Uterus (tissue), 4 donors: ENCODE data around the gene MYBPC2. TPM values are rescaled to one million over a fixed set of nuclear protein-coding genes. Genes with fewer than 3 reads are reported as not detected.

Experiments used
- DNase-seq, 2 donors: peaks; one replicate each; pipeline ENCODE4 v3.0.0-alpha.2; 2019 to 2020
- H3K27ac ChIP-seq, 2 donors: fragments of 200-600 bp; sonication (generic); 1 replicate in 1 of 2; 2 replicates in 1 of 2; pipeline ENCODE4 v1.5.1; 2016 to 2018
- H3K27me3 ChIP-seq, 2 donors: fragments of 200-600 bp; sonication (generic); one replicate each; pipeline ENCODE4 v1.5.1; 2018 to 2019; ENCODE audit warnings: control low read depth in 1 of 2
- H3K36me3 ChIP-seq, 2 donors: fragments of 200-600 bp; sonication (generic); one replicate each; pipeline ENCODE4 v1.5.1; 2019; ENCODE audit warnings: control low read depth in 1 of 2
- H3K4me1 ChIP-seq, 2 donors: fragments of 200-600 bp; sonication (generic); one replicate each; pipeline ENCODE4 v1.5.1; 2018 to 2019; ENCODE audit warnings: control low read depth in 1 of 2
- H3K4me3 ChIP-seq, 2 donors: fragments of 200-600 bp; sonication (generic); 1 replicate in 1 of 2; 2 replicates in 1 of 2; pipeline ENCODE4 v1.5.1; 2018 to 2019; ENCODE audit warnings: mild to moderate bottlenecking in 1 of 2
- H3K9me3 ChIP-seq, 2 donors: fragments of 200-600 bp; sonication (generic); one replicate each; pipeline ENCODE4 v1.5.1; 2019; ENCODE audit warnings: control low read depth in 1 of 2
- POLR2A ChIP-seq, 2 donors: fragments of 450-650 bp; IDR thresholded peaks; one replicate each; pipeline ENCODE4 v1.6.1; 2016; ENCODE audit warnings: antibody characterized with exemption in 2 of 2, mild to moderate bottlenecking in 1 of 2, moderate library complexity in 1 of 2
- intact Hi-C: fragments of 100-400 bp; cut with DNase I; formaldehyde crosslinking; loops from one replicate; pipeline ENCODE4 v1.15.1; 2023; ENCODE audit warnings: low total_unique reads
- total RNA-seq, 4 donors: library from RNA; depleted of rRNA in 3 of 4; stranded (reverse); fragments of >200 nt in 3 of 4; gene quantifications; one replicate each; pipeline versions ENCODE4 v1.1.0 to v1.2.4, GENCODE V29; 2014 to 2023
- TF ChIP-seq, protein P1 (sequence below), 4 experiments: fragments of 200-600 bp in 2 of 4; fragments of 450-650 bp in 2 of 4; sonication (generic) in 2 of 4; IDR thresholded peaks; one replicate each; pipeline ENCODE4 v1.5.1; 2016 to 2019; ENCODE audit warnings: antibody characterized with exemption in 4 of 4, mild to moderate bottlenecking in 2 of 4, moderate library complexity in 1 of 4
- donor health status: DM: yes; HTN: yes; CAD: no.

The MYBPC2 gene
- total RNA-seq, 4 donors from 2014 or later, result 0.24 to 0.28 TPM; not detected in 2

DNA sequence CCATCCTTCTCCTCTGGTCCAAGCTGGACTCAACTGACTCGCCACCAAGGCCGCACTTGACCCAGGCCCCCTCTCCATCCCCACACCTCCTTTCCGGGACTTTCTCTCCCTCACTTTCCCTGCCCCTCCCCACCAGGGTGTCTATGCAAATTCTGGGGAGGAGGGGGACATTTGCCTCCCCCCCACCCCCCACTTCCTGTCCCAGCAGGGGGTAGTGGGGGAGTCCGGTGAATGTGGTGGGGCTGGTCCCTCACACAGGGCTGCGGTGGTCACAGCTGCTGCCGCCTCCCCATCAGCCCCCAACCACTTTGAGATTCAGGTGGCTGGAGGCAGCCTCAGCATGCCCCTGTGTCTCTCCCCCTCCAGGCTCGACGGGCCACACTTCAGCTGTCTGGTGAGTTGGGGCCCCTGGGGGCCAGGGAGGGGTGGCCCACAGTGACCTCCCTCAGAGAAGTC lies 13.1 kb upstream of the MYBPC2 start:
- no peaks in the 10 kb centered on the region for H3K9me3 ChIP-seq
- H3K4me3 ChIP-seq, result no peak overlapping the region
- H3K4me1 ChIP-seq, result no peaks in the 10 kb centered on the region
- no peak for DNase-seq
- H3K27ac ChIP-seq, result no peak overlapping the region
- intact Hi-C loops, result no loop called here
- no peak for TF ChIP-seq POLR2A (IDR thresholded peaks at IDR 0.05)
- TF ChIP-seq, protein P1, sequence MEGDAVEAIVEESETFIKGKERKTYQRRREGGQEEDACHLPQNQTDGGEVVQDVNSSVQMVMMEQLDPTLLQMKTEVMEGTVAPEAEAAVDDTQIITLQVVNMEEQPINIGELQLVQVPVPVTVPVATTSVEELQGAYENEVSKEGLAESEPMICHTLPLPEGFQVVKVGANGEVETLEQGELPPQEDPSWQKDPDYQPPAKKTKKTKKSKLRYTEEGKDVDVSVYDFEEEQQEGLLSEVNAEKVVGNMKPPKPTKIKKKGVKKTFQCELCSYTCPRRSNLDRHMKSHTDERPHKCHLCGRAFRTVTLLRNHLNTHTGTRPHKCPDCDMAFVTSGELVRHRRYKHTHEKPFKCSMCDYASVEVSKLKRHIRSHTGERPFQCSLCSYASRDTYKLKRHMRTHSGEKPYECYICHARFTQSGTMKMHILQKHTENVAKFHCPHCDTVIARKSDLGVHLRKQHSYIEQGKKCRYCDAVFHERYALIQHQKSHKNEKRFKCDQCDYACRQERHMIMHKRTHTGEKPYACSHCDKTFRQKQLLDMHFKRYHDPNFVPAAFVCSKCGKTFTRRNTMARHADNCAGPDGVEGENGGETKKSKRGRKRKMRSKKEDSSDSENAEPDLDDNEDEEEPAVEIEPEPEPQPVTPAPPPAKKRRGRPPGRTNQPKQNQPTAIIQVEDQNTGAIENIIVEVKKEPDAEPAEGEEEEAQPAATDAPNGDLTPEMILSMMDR (IDR thresholded peaks at IDR 0.05), result no peak
- peaks cover 0 to 22% of the 10 kb centered on the region in 2 donors for H3K27me3 ChIP-seq
- no peaks in the 10 kb centered on the region for H3K36me3 ChIP-seq

DNA sequence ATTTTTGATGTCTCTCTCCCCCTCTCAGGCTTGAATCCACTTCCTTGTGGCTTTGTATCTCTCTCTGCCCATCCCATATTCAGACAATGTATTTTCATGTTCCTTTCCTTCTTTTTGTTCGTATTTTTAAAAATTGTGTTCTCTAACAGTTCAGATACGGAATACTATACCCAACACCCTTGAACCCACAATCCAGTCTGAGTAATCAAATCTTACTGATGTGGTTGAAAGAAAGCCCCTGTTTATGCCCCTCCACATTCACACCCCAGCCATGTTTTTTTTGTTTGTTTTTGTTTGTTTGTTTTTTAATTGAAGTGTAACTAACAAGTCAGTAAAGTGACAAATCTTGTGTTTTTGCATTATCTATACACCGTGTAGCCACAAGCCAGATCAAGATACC lies 12.6 kb upstream of the MYBPC2 start:
- DNase-seq, result no peak
- H3K9me3 ChIP-seq, result no peaks in the 10 kb centered on the region
- H3K36me3 ChIP-seq, result no peaks in the 10 kb centered on the region
- intact Hi-C loops, result no loop called here
- peaks cover 0 to 22% of the 10 kb centered on the region in 2 donors for H3K27me3 ChIP-seq
- no peak for TF ChIP-seq POLR2A (IDR thresholded peaks at IDR 0.05)
- TF ChIP-seq, protein P1 (IDR thresholded peaks at IDR 0.05), result no peak
- no peak overlapping the region for H3K27ac ChIP-seq
- no peak overlapping the region for H3K4me3 ChIP-seq
- no peaks in the 10 kb centered on the region for H3K4me1 ChIP-seq

DNA sequence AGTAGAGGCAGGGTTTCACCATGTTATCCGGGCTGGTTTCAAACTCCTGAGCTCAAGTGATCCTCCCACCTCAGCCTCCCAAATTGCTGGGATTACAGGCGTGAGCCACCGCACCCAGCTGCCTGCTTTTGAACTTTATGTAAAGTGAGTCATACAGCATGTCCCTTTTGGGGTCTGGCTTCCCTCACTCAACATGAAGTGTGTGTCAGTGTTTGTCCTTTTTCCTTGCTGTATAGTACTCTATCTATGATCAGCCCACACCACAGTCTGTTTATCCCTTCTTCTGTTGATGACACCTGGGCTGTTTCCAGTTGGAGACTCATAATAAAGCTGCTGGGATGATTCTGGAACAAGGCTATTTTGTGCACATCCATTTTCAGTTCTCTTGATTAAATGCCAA lies 11.9 kb upstream of the MYBPC2 start:
- intact Hi-C loops, result no loop called here
- TF ChIP-seq, protein P1 (IDR thresholded peaks at IDR 0.05), result no peak
- TF ChIP-seq POLR2A (IDR thresholded peaks at IDR 0.05), result no peak
- no peak for DNase-seq
- H3K4me1 ChIP-seq, result no peaks in the 10 kb centered on the region
- H3K9me3 ChIP-seq, result no peaks in the 10 kb centered on the region
- H3K4me3 ChIP-seq, result no peak overlapping the region
- H3K36me3 ChIP-seq, result no peaks in the 10 kb centered on the region
- H3K27ac ChIP-seq, result no peak overlapping the region
- H3K27me3 ChIP-seq, result peaks cover 0 to 22% of the 10 kb centered on the region in 2 donors

DNA sequence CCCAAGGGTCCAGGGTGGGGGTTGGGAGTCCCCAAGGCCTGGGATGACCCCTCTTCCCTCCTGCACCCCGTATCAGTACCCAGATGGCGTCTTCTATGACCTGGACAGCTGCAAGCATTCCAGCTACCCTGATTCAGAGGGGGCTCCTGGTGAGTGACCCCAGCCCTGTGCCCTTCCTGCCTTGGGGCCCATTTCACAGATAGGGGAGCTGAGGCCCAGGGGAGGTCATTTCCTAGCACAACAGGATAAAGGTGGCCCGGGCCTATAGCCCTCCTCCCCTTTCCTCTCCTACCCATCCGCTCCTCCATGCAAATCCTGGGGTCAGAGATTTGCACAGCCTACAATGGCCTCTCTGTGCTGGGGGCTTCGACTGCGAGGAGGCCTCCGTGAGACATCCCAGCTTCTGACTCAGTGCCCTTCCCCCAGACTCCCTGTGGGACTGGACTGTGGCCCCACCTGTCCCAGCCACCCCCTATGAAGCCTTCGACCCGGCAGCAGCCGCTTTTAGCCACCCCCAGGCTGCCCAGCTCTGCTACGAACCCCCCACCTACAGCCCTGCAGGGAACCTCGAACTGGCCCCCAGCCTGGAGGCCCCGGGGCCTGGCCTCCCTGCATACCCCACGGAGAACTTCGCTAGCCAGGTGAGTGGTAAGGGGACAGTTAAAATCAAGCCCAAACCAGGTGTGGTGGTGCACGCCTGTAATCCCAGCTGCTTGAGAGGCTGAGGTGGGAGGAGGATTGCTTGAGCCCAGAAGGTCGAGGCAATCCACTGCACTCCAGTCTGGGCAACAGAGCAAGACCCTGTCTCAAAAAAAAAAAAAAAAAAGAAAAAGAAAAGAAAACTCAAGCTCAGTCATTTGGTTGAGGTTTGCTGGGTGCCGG lies 10.1 kb upstream of the MYBPC2 start:
- H3K4me3 ChIP-seq, result no peak overlapping the region
- H3K27ac ChIP-seq, result no peak overlapping the region
- no peaks in the 10 kb centered on the region for H3K36me3 ChIP-seq
- no peaks in the 10 kb centered on the region for H3K9me3 ChIP-seq
- H3K27me3 ChIP-seq, result peaks cover 0 to 22% of the 10 kb centered on the region in 2 donors
- no peaks in the 10 kb centered on the region for H3K4me1 ChIP-seq
- intact Hi-C loops, result no loop called here
- no peak for DNase-seq
- TF ChIP-seq, protein P1 (IDR thresholded peaks at IDR 0.05), result no peak
- no peak for TF ChIP-seq POLR2A (IDR thresholded peaks at IDR 0.05)
